Right lung (tissue), 10 donors: ENCODE data around the gene ZNF484. TPM values are rescaled to one million over a fixed set of nuclear protein-coding genes. Genes with fewer than 3 reads are reported as not detected.
A peak's percentile ranks its signal among the peaks of the same experiment; 100 is the strongest.
"Not testable (repeated sequence)": the region's sequence is repeated elsewhere in the genome, so short reads cannot be mapped to it uniquely, and the experiment has no call there.

Experiments
- DNase-seq, 2 donors: peaks; one replicate each; pipeline ENCODE4 v3.0.0-alpha.2; 2013
- long read RNA-seq, 8 donors: transcript quantifications; one replicate each; lab custom pipeline, GENCODE V29; 2026
- polyA plus RNA-seq, 5 donors: library from polyadenylated mRNA; unstranded; fragments of 120-200 nt; gene quantifications; one replicate each; pipeline versions ENCODE4 v1.2.1 to v1.2.3, GENCODE V29; 2013; ENCODE audit warnings: inconsistent platforms in 1 of 5, low replicate concordance in 1 of 5; ENCODE audit not compliant: insufficient read length in 5 of 5, insufficient read depth in 1 of 5

Gene ZNF484
- polyA plus RNA-seq = 10 to 100 TPM in 4 of 5 donors, 1 to 10 TPM in 1; 7.7 to 12.9 (median 11.8) TPM
- long read RNA-seq, donor 1, partial matches to known transcripts = 0 of 2 reads
- long read RNA-seq, donor 1, other reads (novel, unspliced or antisense) = 0 of 2 reads
- long read RNA-seq, donor 2, partial matches to known transcripts = 0 of 1 reads
- long read RNA-seq, donor 2, other reads (novel, unspliced or antisense) = 0 of 1 reads
- long read RNA-seq, donor 3, partial matches to known transcripts = 0 of 1 reads
- long read RNA-seq, donor 3, other reads (novel, unspliced or antisense) = 0 of 1 reads
- long read RNA-seq, donor 4, partial matches to known transcripts = 0 of 1 reads
- long read RNA-seq, donor 4, other reads (novel, unspliced or antisense) = 0 of 1 reads
- long read RNA-seq, donor 5, partial matches to known transcripts = 0 of 3 reads
- long read RNA-seq, donor 5, other reads (novel, unspliced or antisense) = 0 of 3 reads
- long read RNA-seq, donor 6, partial matches to known transcripts = 0 of 5 reads
- long read RNA-seq, donor 6, other reads (novel, unspliced or antisense) = 0 of 5 reads
- long read RNA-seq, donor 7, partial matches to known transcripts = 0 of 1 reads
- long read RNA-seq, donor 7, other reads (novel, unspliced or antisense) = 0 of 1 reads
- long read RNA-seq, donor 8, partial matches to known transcripts = 0 of 4 reads
- long read RNA-seq, donor 8, other reads (novel, unspliced or antisense) = 0 of 4 reads

DNA sequence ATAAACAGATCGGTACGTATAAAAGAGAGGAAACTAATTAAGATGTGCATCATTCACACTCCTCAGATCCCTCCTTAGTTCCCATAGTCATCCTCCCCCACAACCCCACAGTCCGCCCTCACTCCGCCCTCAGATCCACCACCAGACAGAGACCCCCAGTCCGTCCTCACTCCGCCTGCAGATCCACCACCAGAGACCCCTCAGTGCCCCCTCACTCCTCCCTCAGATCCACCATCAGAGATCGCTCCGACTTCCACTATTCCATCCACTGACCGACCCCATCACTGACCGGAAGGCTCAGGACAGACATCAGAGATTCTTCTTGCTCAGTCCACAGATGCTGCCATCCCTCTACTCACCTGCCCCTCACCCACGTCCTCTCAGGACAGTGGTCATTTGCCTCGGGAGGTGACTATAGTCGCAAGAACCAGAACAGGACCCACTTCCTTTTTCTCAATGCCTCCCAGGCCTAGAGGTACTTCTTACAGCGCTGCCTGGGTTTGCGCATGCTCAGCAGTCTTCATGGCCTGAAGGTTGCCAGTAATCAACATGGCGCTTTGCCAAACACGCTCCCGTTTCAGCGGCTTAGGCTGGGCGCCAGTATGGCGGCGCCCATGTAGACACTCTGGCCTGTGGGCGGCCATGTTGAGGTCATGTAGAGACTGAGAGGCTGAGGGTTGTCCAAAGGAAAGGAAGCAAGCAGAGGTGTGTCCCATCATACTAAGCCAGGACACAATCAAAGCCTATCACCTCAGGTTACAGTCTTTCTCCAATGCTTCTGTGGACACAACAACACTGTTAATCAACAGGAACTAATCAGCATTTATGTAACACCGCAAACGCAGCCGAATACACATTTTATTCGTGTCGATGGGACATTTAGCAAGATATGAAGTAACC, at the start of gene ZNF484:
Gene ZNF484 (minus strand): TSS at position 508 of the 900 bp plus-strand sequence. CDS start 3,009 bp downstream, outside the sequence.
- DNase-seq = peak; percentile 97 to 98

DNA sequence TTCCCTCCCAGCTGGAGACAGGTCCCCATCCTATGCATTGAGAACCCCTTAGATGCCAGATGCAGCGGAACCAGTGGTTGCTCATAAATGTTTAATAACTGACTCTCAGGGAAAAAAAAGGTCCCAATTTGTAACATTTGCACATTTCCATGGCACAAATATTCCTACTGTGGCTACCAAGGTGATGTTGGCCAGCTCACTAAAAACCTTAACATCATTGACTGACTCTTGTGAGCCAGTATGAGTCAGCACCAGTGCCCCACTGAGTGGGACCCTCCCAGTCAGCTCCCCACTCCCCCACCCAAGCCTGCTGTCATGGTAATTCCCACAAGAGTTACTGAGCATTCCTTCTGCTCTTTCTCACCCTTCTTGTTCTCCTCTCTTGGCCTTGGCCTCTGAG, 42.6 kb upstream of the ZNF484 start:
- no peak for DNase-seq

DNA sequence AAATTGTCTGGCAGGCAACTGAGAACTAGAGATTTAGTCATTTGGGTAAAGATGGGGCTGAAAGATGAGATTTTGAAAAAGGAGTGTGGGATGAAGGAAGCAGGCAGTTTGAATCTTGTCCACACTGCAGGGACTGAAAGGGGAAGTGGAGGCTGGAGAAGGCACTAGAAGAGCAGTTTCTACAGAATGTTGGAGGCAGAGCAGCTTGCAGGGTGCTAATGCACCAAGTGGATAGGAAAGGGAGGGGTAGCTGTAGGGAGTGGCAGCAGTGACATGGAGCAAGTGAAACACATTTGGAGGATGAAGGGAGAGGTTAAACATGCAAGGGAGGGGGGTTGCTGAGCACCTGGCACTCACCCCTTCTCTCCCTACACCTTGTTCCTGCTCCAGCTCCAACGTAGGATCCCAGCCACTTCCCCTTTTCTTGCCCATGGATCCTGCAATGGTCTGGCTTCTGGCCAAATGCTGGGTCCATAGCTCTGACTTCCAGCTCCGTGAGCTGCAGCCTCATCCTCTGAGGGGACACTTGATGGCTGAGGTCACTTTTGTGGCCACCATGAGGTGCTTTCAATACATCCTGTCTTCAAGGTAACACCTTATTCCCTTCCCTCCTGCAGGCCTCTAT, 39.5 kb upstream of the ZNF484 start:
- no peak for DNase-seq

DNA sequence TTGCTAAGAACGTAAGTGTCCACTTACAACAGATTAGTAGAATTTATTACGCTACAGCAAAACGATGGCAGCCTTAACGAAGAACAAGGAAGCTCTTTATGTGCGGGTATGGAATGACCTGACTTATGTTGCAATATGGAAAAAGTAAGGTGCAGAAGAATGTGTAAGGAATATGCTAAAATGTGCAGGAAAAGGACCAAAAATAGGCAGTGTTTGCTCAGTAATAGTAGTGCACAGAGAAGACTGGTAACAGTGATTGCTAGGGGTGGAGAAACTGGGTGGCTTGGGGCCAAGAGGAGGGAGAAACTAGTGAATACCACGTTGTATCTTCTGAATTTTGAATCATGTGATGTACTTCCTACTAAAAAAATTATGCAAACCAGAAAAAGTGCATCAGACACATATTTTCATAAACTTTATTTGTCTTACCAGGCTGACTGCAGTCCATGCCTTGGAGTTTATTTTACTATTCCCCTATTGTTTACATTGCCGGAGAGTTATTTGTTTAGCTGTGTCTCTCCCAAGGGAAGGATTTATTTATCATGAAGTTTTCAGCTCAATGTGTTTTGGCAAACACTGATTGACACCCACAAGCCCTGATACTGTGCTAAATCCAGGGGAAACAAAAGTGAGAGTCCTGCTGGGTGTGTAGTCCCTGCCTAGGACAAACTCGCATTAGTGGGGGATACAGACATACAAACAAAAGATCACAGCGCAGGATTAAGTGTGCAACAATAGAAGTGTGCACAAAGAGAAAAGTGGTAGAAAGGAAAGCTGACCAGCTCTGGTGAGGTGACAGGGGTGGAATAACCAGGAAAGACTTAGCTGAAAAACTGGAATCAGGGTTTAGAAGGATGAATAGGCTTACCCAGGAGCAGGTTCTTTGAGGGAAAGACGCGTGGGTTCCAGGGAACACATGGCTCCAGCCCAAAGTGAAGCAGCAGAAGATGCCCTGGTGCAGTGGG, 34.0 kb upstream of the ZNF484 start:
- peak; percentile 7 to 15 for DNase-seq

DNA sequence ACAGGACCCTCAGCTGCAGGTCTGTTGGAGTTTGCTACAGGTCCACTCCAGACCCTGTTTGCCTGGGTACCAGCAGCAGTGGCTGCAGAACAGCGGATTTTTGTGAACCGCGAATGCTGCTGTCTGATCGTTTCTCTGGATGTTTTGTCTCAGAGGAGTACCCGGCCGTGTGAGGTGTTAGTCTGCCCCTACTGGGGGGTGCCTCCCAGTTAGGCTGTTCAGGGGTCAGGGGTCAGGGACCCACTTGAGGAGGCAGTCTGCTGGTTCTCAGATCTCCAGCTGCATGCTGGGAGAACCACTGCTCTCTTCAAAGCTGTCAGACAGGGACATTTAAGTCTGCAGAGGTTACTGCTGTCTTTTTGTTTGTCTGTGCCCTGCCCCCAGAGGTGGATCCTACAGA, 27.3 kb upstream of the ZNF484 start:
- DNase-seq = not testable (repeated sequence)

DNA sequence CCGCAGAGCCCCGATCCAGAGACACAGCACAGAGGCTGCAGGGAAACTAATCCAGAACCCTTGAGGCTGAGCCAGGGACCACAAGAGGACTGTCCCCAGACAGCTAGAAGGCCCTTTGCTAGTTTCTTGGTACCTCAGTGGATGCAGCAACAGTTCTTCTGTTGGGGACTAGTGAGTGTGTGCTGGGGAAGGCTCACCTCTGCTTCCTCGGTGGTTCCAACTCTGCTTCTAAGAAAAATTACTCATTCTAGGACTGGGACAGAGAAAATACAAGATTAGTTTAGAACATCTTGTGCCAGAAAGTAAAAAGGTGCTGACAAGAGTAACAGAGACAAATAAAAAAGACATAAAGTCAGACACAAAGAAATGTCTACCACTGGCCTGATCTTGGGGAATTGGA, 19.5 kb upstream of the ZNF484 start:
- no peak for DNase-seq

DNA sequence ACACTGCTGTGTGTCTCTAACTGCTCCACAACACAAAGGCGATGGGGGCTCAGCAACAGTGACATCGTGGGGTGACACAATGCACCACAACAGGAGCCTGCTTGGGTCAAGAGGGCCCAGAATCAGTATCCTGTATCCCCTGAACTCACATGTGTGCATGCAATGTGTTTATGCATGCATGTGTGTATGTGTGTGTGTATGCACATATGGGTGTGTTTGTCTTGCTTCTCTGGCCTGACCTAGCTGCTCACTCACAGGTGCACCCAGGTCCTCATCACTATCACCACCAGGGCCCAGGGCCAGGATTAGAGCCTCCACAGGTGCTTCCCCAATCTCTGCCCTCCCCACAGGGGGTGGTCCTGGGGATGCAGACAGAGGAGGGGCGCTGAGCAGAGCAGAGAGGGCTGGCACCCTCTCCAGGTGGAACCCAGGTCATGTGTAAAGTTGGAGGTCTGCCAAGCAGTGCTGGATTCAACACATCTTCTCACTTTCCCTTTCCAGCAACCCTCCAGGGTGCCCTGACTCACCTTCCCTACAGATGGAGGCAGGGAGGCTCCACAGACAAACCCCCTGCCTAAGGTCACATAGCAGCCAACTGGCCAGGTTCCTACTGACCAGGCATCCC, 18.1 kb upstream of the ZNF484 start:
- no peak for DNase-seq

DNA sequence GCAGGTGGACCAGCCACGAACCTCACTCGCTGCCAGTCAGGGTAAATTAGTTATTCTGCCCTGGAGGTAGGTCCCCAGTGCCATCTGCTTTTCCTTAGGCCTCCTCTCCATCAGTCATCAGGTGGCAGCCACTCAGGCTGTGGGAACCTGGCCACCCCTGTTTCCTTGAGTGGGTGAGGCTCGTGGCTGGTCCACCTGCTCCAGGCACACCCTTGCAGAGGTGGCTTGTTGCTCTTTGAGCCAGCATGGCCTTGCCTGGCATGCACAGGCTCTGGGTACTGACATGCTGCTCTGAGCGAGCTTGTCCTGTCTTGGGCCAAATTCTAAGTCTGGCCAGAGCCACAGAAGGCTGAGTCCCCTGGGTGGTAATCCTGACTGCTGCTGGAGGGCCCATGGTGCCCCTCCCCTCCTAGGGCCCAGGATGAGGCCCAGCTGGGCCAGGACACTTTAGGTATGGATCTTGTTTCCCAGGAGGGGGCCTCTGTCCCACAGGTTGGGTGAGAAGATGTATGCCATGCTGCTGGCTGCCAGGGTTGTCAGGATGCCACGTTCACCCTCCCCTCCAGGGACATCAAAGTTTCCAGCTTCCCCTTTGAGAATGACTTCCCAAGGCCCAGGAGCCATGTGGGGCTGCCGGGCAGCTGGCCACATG, 17.0 kb upstream of the ZNF484 start:
- no peak for DNase-seq

DNA sequence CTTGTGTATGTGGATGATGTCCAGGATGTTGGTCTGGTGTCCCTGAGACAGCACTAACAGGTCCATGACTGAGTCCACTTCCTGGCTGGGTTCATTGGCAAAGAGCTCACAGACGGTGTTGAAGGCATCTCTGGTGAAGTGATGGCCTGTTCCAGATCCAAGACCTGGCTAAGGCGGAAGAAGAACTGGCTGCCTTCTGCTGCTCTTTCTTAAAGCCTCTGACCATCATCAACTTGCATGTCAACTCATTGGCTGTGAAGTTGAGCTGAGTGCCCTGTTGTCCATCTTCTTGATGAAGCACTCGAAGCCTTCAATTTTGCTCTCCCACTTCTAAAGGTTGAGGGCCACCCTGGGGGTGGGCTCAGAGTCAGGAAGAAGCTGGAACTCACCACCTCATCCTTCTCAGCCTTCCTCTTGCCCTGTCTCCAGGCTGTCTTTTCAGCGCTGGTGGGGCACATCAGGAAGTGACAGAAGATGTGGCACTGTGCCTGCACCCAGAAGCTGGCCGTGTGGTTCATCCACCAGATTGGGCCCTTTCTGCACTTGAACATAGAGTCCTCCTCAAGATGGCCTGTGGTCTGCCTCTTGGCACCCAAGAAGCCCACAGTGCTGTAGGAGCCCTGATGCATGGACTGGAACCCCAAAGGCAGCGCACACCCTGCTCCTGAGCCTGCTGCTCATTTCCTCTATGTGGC, 16.2 kb upstream of the ZNF484 start:
- DNase-seq = not testable (repeated sequence)

DNA sequence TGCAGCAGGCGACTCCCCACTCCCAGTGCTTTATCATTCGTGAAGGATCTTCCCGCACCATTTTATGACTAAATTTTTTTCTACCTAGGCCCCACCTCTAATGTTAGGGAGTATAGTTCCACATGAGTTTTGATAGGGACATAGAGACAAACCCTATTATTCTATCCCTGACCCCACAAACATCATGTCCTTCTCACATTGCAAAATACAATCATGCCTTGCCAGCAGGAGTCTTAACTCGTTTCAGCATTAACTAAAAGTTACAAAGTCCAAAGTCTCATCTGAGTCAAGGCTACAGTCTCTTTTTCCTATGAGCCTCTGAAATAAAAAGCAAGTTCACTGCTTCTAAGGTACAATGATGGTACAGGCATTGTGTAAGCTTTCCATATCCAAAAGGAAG, 14.4 kb upstream of the ZNF484 start:
- not testable (repeated sequence) for DNase-seq

DNA sequence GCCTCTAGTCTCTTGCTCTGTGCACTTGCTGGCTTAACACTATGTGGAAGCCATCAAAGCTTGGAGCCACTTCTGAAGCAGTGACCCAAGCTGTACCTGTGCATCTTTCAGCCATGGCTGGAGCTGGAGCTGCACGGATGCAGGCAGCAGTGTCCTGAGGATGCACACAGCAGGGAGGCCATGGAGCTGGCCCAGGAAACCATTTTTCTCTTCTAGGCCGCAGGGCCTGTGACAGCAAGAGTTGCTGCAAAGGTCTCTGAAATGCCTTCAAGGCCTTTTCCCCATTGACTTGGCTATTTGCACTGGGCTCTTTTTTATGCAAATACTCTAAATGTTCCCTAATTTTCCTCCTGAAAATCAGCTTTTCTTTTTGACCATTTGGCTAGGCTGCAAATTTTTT, 12.9 kb upstream of the ZNF484 start:
- no peak for DNase-seq

DNA sequence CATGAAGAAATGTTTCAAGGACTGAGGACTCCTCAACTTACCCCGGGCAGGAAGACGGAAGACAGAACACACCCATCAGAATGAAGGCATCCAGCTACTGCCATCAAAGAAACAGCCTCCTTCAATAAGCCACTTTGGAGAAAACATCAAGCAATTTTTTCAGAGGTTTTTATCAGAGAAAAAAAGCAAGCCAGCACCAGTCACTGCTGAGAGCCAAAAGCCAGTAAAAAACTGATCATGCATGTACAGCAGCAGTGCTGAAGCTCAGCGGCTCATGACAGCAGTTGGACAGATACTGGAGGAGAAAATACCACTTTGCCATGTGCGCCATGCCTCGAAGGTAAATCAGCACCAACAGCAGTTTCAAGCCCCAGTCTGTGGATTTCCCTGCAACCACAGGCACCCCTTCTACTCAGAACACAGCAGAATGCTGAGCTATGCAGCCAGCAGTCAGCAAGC, 10.1 kb upstream of the ZNF484 start:
- DNase-seq = no peak

DNA sequence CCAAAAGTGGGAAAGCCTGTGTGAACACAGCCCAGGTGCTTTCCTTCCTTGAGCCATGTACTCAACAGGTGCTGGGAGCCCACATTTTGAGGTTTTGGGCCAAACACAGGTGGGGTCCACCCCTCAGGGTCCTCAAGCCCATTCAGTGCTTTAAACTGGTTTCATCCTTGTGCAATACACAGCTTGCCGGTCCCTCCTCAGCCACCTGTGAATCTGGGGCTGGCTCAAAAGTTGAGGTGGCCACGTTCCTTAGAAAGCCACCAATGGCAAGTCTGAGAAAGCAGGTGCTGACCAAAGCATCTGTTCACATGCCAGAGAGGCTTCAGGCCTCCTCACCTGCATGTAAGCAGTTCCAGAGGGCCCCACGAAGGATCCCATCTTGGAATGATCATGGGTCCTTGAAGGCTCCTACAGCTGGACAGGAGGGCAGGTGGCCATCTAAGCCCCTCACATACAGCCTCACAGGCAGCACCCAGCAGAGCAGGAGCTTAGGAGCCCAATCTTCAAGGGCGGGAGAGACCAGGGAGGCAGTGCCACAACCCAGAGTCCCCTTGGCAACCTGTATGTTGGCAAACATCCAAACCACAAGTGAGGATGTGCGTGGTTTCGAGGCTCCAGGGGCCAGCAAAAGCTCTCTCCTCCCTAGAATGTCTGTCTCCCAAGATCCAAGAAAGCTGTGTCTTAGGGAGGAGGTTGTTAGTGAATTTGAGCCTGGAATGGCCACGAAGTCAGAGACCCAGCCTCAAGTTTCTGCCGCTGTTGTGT, 9.2 kb upstream of the ZNF484 start:
- DNase-seq = not testable (repeated sequence)

DNA sequence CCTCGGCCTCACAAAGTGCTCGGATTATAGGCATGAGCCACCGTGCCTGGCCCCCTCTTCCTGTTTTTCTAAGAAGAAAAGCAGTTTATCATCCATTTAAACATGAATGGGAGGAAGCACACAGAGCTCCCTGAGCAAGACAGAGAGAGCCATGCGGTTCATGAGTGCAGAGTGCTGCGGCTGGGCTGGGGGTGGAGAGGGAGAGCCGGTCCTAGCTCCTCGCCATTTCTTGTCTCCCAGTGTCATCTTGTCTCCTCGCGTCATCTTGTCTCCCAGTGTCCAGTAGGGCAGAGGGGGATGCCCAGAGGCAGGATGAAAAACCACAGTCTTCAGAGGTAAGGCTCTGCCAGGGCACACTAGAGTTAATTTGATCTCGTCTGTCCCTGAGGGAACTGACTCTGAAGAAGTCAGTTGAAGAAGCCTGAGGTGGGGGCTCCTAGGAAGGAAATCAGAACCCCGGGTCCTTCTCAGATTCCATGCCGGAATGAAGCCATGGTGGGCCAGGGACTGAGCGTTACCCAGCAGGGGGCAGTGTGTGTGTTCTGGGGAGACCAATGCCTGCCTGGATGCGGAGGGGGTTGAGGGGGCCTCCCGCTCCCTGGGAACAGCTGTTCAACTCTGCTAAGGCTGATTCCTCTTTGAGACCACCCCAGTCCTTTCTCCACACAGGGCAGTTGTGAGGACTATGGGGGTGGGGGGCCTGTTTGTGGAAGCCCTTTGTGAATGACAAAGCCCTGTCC, 6.0 kb upstream of the ZNF484 start:
- not testable (repeated sequence) for DNase-seq

DNA sequence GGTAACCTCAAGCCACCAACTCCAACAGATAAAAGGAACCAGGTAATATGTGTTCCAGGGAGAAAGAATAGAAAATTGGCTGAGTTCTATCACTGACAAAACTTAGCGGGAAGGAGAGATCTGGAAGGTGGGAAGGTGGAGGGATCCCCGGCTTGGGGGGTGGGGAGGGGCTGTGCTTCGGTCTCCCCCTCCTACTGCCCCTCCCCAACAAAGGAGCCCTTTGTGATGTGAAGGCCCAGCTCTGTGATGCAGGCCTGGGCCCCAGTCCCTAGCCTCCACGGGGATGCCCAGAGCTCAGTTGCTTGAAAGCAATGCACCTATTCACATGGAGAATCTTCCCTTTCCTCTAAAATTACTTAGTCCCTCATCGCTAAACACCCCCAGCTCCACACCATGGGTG, 4.4 kb upstream of the ZNF484 start:
- no peak for DNase-seq

DNA sequence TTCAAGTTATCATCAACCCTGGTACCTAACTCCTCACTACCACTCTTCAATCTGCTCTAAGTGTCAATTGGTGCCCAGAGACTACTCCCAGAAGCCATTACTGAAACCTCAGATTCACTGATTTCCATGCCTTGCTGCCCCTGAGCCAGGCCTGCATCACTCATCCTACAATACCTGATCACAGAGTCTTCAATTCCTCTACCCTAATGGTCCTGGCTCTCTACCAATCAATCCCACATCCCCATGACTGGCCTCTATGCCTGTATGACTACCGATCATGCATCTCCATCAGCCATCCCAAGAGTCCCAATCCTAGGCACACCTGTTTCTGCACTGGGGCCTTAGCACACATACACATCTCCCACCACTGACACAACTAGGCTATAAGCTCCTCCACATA, 2.5 kb downstream of the ZNF484 start:
- no peak for DNase-seq

DNA sequence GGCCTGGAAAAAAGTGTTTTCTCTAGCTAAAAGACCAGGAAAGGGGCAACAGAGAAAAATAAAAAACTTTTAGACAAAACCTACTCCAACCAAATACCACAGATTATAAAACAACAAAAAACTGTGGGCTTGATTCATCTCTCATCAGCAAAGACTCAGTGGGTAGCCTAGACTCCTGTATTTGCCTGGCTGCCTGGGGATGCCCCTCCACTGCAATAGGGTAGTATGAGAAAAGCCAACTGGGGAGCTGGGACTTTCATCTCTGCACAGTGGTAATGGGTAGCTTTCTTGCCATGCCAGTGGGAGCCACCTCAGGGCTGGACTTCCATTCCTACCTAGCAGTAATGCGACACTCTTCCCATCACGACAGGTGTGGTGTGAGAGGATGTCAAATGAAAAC, 7.5 kb downstream of the ZNF484 start:
- no peak for DNase-seq
